OCI-LY3 (cell line): ENCODE results near the gene TMEM247.
"Not testable (repeated sequence)": the region's sequence is repeated elsewhere in the genome, so short reads cannot be mapped to it uniquely, and the experiment has no call there.

Experiments used
- H2AFZ ChIP-seq: fragments of 200-600, 300-600 bp; shearing (Covaris generic); 2 replicates; pipeline ENCODE4 v1.6.0; 2014; ENCODE audit warnings: antibody characterized with exemption, low read depth, low read length
- H3K27ac ChIP-seq: fragments of 200-600, 300-600 bp; sonication (generic); 2 replicates; pipeline ENCODE4 v1.5.1; 2014; ENCODE audit warnings: mild to moderate bottlenecking, low read length, moderate library complexity, mixed read lengths
- H3K27me3 ChIP-seq: fragments of 200-600, 300-600 bp; sonication (generic); 2 replicates; pipeline ENCODE4 v1.6.1; 2014; ENCODE audit warnings: low read depth, low read length, mixed read lengths
- H3K36me3 ChIP-seq: fragments of 200-600, 300-600 bp; sonication (generic); replicated peaks from 2 replicates; pipeline ENCODE3; 2014; ENCODE audit warnings: low read depth, low read length, mixed read lengths
- H3K4me1 ChIP-seq: fragments of 300-600, 200-600 bp; sonication (generic); 2 replicates; pipeline ENCODE4 v1.6.1; 2014; ENCODE audit warnings: low read length, mixed read lengths
- H3K4me2 ChIP-seq: fragments of 200-600, 300-600 bp; sonication (generic); 2 replicates; pipeline ENCODE4 v1.6.1; 2014; ENCODE audit warnings: low read length, mixed read lengths
- H3K4me3 ChIP-seq: fragments of 300-600, 200-600 bp; sonication (generic); 2 replicates; pipeline ENCODE4 v1.5.1; 2014; ENCODE audit warnings: antibody characterized with exemption, mild to moderate bottlenecking, low read length, moderate library complexity
- H3K79me2 ChIP-seq: fragments of 300-600, 200-600 bp; shearing (Covaris generic); 2 replicates; pipeline ENCODE4 v1.6.1; 2014; ENCODE audit warnings: mild to moderate bottlenecking, low read length, mixed read lengths
- H3K9ac ChIP-seq: fragments of 300-600, 200-600 bp; shearing (Covaris generic); 2 replicates; pipeline ENCODE4 v1.6.0; 2014; ENCODE audit warnings: mild to moderate bottlenecking, low read length, moderate library complexity
- H3K9me3 ChIP-seq: fragments of 200-600, 300-600 bp; shearing (Covaris generic); 2 replicates; pipeline ENCODE4 v1.6.1; 2014; ENCODE audit warnings: low read length, mixed read lengths; ENCODE audit not compliant: insufficient read depth
- H4K20me1 ChIP-seq: fragments of 200-600, 300-600 bp; sonication (generic); 2 replicates; pipeline ENCODE4 v1.6.1; 2016; ENCODE audit warnings: low read length, mixed read lengths; ENCODE audit not compliant: insufficient read depth
- EZH2phosphoT487 ChIP-seq: fragments of 200-600 bp; shearing (Covaris generic); IDR thresholded peaks from 2 replicates; pipeline ENCODE4 v1.6.1; 2018; ENCODE audit warnings: antibody characterized with exemption, mixed run types, low read depth
- TF ChIP-seq, protein P1 (sequence below): fragments of 200-600, 300-600 bp; sonication (generic); IDR thresholded peaks from 2 replicates; pipeline ENCODE4 v1.5.1; 2014; ENCODE audit warnings: antibody characterized with exemption, low read length, low read depth

TMEM247 gene

DNA sequence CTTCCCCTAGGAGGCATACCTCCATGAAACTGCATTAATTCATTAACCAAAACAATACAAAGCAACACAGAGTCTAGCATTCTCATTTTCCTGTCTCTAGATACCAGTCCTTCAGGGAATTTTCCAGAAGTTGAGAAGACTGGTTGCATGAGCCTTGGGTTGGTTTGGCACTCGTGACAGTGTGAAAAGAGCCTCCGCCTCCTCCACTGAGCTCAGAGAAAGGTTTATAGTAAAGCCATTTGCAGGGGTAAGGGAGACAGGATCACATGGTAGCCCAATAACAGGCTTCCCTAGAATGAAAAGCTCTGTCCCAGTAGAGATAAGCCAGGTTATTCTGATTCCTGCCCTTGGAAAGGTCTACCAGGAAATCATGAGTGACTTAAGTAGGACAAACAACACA lies 9.7 kb upstream of the TMEM247 start:
- Histone ChIP-seq H2AFZ (peak overlapping the region; percentile 81), H3K9me3 (no peaks in the 10 kb centered on the region), H3K36me3 (no peaks in the 10 kb centered on the region), H3K79me2 (no peaks in the 10 kb centered on the region), H3K4me1 (peaks cover 14% of the 10 kb centered on the region), H3K4me3 (no peak overlapping the region), H4K20me1 (no peaks in the 10 kb centered on the region), H3K4me2 (no peak overlapping the region), H3K27ac (no peak overlapping the region), H3K27me3 (no peaks in the 10 kb centered on the region), H3K9ac (no peak overlapping the region)
- TF ChIP-seq, protein P1, sequence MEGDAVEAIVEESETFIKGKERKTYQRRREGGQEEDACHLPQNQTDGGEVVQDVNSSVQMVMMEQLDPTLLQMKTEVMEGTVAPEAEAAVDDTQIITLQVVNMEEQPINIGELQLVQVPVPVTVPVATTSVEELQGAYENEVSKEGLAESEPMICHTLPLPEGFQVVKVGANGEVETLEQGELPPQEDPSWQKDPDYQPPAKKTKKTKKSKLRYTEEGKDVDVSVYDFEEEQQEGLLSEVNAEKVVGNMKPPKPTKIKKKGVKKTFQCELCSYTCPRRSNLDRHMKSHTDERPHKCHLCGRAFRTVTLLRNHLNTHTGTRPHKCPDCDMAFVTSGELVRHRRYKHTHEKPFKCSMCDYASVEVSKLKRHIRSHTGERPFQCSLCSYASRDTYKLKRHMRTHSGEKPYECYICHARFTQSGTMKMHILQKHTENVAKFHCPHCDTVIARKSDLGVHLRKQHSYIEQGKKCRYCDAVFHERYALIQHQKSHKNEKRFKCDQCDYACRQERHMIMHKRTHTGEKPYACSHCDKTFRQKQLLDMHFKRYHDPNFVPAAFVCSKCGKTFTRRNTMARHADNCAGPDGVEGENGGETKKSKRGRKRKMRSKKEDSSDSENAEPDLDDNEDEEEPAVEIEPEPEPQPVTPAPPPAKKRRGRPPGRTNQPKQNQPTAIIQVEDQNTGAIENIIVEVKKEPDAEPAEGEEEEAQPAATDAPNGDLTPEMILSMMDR, result no peak
- TF ChIP-seq EZH2phosphoT487, result no peak

DNA sequence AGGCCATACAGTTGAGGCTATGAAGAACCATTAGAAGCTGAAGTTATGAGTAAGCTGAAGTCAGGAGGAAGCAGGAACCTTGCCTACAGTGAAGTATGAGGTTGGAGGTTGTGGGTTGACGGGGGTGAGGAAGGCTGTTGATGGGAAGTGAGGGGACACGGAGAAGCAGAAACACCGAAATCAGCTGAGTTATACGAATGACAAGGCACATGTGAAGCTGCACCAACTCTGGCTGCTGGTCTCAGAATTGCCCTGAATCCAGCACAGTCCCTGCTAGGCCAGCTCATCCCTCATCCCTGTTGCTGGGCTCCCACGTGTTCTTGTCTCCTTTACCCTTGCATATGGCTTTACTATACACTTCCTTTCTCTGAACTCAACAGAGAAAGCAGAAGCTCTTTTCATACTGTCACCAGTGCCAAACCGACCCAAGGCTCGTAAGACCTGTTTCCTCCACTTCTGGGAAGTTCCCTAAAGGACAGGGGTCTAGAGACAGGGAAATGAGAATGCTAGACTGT lies 9.2 kb upstream of the TMEM247 start:
- no peak overlapping the region for H3K27ac ChIP-seq
- TF ChIP-seq EZH2phosphoT487, result no peak
- TF ChIP-seq, protein P1, result no peak
- peak overlapping the region; percentile 81 for H2AFZ ChIP-seq
- H3K79me2 ChIP-seq, result no peaks in the 10 kb centered on the region
- H3K4me2 ChIP-seq, result no peak overlapping the region
- peaks cover 14% of the 10 kb centered on the region for H3K4me1 ChIP-seq
- H4K20me1 ChIP-seq, result no peaks in the 10 kb centered on the region
- H3K27me3 ChIP-seq, result no peaks in the 10 kb centered on the region
- no peak overlapping the region for H3K9ac ChIP-seq
- H3K4me3 ChIP-seq, result no peak overlapping the region
- no peaks in the 10 kb centered on the region for H3K36me3 ChIP-seq
- H3K9me3 ChIP-seq, result no peaks in the 10 kb centered on the region

GRCh38 chr2:46471019-46471583 lies 8.3 kb upstream of the TMEM247 start:
- no peak overlapping the region for H3K4me3 ChIP-seq
- no peaks in the 10 kb centered on the region for H3K79me2 ChIP-seq
- no peak overlapping the region for H2AFZ ChIP-seq
- H3K27me3 ChIP-seq, result no peaks in the 10 kb centered on the region
- peaks cover 14% of the 10 kb centered on the region for H3K4me1 ChIP-seq
- no peak overlapping the region for H3K27ac ChIP-seq
- no peaks in the 10 kb centered on the region for H4K20me1 ChIP-seq
- no peak overlapping the region for H3K4me2 ChIP-seq
- no peaks in the 10 kb centered on the region for H3K36me3 ChIP-seq
- TF ChIP-seq EZH2phosphoT487, result no peak
- TF ChIP-seq, protein P1, result no peak
- H3K9me3 ChIP-seq, result no peaks in the 10 kb centered on the region
- no peak overlapping the region for H3K9ac ChIP-seq

- H3K79me2 ChIP-seq, result no peaks in the 10 kb centered on the region
- TF ChIP-seq EZH2phosphoT487, result no peak
- TF ChIP-seq, protein P1, result no peak
Observed at GRCh38 chr2:46471697-46472096, 7.7 kb upstream of the TMEM247 start.

GRCh38 chr2:46472165-46472564 lies 7.2 kb upstream of the TMEM247 start:
- H3K36me3 ChIP-seq, H3K4me1 ChIP-seq, H3K4me2 ChIP-seq, H2AFZ ChIP-seq, H4K20me1 ChIP-seq, H3K79me2 ChIP-seq, H3K27ac ChIP-seq, H3K4me3 ChIP-seq, H3K9ac ChIP-seq, H3K9me3 ChIP-seq, H3K27me3 ChIP-seq: not testable (repeated sequence)

More at GRCh38 chr2:46471697-46472096, 7.7 kb upstream of the TMEM247 start:
- peaks cover 11% of the 10 kb centered on the region for H3K4me1 ChIP-seq
- no peak overlapping the region for H3K4me2 ChIP-seq
- no peaks in the 10 kb centered on the region for H3K27me3 ChIP-seq
- no peaks in the 10 kb centered on the region for H4K20me1 ChIP-seq
- no peaks in the 10 kb centered on the region for H3K9me3 ChIP-seq
- H3K27ac ChIP-seq, result no peak overlapping the region
- H2AFZ ChIP-seq, result no peak overlapping the region
- no peak overlapping the region for H3K4me3 ChIP-seq
- H3K36me3 ChIP-seq, result no peaks in the 10 kb centered on the region
- no peak overlapping the region for H3K9ac ChIP-seq

DNA sequence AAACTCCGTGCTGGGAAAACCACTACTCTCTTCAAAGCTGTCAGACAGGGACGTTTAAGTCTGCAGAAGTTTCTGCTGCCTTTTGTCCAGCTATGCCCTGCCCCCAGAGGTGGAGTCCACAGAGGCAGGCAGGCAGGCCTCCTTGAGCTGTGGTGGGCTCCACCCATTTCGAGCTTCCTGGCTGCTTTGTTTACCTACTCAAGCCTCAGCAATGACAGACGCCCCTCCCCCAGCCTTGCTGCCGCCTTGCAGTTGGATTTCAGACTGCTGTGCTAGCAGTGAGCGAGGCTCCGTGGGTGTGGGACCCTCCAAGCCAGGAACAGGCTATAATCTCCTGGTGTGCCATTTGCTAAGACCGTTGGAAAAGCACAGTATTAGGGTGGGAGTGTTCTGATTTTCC lies 1.9 kb upstream of the TMEM247 start:
- not testable (repeated sequence) for H3K9ac ChIP-seq, H3K4me3 ChIP-seq, H3K9me3 ChIP-seq, H3K4me2 ChIP-seq, H2AFZ ChIP-seq, H3K36me3 ChIP-seq, H3K27me3 ChIP-seq, H3K27ac ChIP-seq, H4K20me1 ChIP-seq, H3K79me2 ChIP-seq
- peaks cover 16% of the 10 kb centered on the region for H3K4me1 ChIP-seq
